Measurements from ENCODE around the gene CEBPE.

Gene CEBPE

GRCh38 chr14:23118506-23119362 is at the start of gene CEBPE:
TSS of gene CEBPE (minus strand) at chr14:23119255. CDS start at chr14:23119091, 164 bp downstream.
- Histone ChIP-seq H3K36me3 (ENCODE audit: control insufficient read depth in 1 of 2, insufficient read depth in 2 of 2, low read length in 2 of 2) (no peaks in the 10 kb centered on the region), H3K9me3 (ENCODE audit: control insufficient read depth in 1 of 2, low read length in 2 of 2) (no peaks in the 10 kb centered on the region), H3K4me3 (ENCODE audit: low read depth in 1 of 2, low read length in 2 of 2) (no peak within 1 kb of the TSS), H3K4me1 (ENCODE audit: control insufficient read depth in 1 of 2, insufficient read depth in 2 of 2, low read length in 2 of 2) (peaks cover 2 to 7% of the 10 kb centered on the region in 2 donors), H3K27me3 (ENCODE audit: low read depth, low read length) (no peaks in the 10 kb centered on the region), H3K27ac (ENCODE audit: low read length) (no peak within 1 kb of the TSS)

- H3K9me3 ChIP-seq (ENCODE audit: control insufficient read depth in 1 of 2, low read length in 2 of 2), result no peaks in the 10 kb centered on the region
- H3K36me3 ChIP-seq (ENCODE audit: control insufficient read depth in 1 of 2, insufficient read depth in 2 of 2, low read length in 2 of 2), result no peaks in the 10 kb centered on the region
- no peaks in the 10 kb centered on the region for H3K27me3 ChIP-seq (ENCODE audit: low read depth, low read length)
- H3K4me1 ChIP-seq (ENCODE audit: control insufficient read depth in 1 of 2, insufficient read depth in 2 of 2, low read length in 2 of 2), result peaks cover 8 to 17% of the 10 kb centered on the region in 2 donors
- peak overlapping the region in 1 of 2 donors; percentile 21 for H3K4me3 ChIP-seq (ENCODE audit: low read depth in 1 of 2, low read length in 2 of 2)
- peak overlapping the region; percentile 40 for H3K27ac ChIP-seq (ENCODE audit: low read length)
Observed at GRCh38 chr14:23168246-23168645, 49.2 kb upstream of the CEBPE start.

GRCh38 chr14:23167116-23167847 is 48.2 kb upstream of the CEBPE start:
- Histone ChIP-seq H3K36me3 (ENCODE audit: control insufficient read depth in 1 of 2, insufficient read depth in 2 of 2, low read length in 2 of 2) (peaks cover 0 to 2% of the 10 kb centered on the region in 2 donors), H3K9me3 (ENCODE audit: control insufficient read depth in 1 of 2, low read length in 2 of 2) (no peaks in the 10 kb centered on the region), H3K4me3 (ENCODE audit: low read depth in 1 of 2, low read length in 2 of 2) (no peak overlapping the region), H3K27ac (ENCODE audit: low read length) (no peak overlapping the region), H3K27me3 (ENCODE audit: low read depth, low read length) (no peaks in the 10 kb centered on the region), H3K4me1 (ENCODE audit: control insufficient read depth in 1 of 2, insufficient read depth in 2 of 2, low read length in 2 of 2) (peaks cover 8 to 16% of the 10 kb centered on the region in 2 donors)

GRCh38 chr14:23164949-23165348 is 45.9 kb upstream of the CEBPE start:
- Histone ChIP-seq H3K27me3 (ENCODE audit: low read depth, low read length) (no peaks in the 10 kb centered on the region), H3K9me3 (ENCODE audit: control insufficient read depth in 1 of 2, low read length in 2 of 2) (no peaks in the 10 kb centered on the region), H3K4me1 (ENCODE audit: control insufficient read depth in 1 of 2, insufficient read depth in 2 of 2, low read length in 2 of 2) (peaks cover 11 to 12% of the 10 kb centered on the region in 2 donors), H3K4me3 (ENCODE audit: low read depth in 1 of 2, low read length in 2 of 2) (no peak overlapping the region), H3K27ac (ENCODE audit: low read length) (no peak overlapping the region), H3K36me3 (ENCODE audit: control insufficient read depth in 1 of 2, insufficient read depth in 2 of 2, low read length in 2 of 2) (peaks cover 0 to 3% of the 10 kb centered on the region in 2 donors)

GRCh38 chr14:23164250-23164649 is 45.2 kb upstream of the CEBPE start:
- Histone ChIP-seq H3K4me3 (ENCODE audit: low read depth in 1 of 2, low read length in 2 of 2) (no peak overlapping the region), H3K27me3 (ENCODE audit: low read depth, low read length) (no peaks in the 10 kb centered on the region), H3K27ac (ENCODE audit: low read length) (peak overlapping the region; percentile 25), H3K4me1 (ENCODE audit: control insufficient read depth in 1 of 2, insufficient read depth in 2 of 2, low read length in 2 of 2) (peaks cover 11 to 12% of the 10 kb centered on the region in 2 donors), H3K36me3 (ENCODE audit: control insufficient read depth in 1 of 2, insufficient read depth in 2 of 2, low read length in 2 of 2) (peaks cover 0 to 3% of the 10 kb centered on the region in 2 donors), H3K9me3 (ENCODE audit: control insufficient read depth in 1 of 2, low read length in 2 of 2) (no peaks in the 10 kb centered on the region)

GRCh38 chr14:23163830-23164229 is 44.8 kb upstream of the CEBPE start:
- H3K4me3 ChIP-seq (ENCODE audit: low read depth in 1 of 2, low read length in 2 of 2), result no peak overlapping the region
- no peaks in the 10 kb centered on the region for H3K9me3 ChIP-seq (ENCODE audit: control insufficient read depth in 1 of 2, low read length in 2 of 2)
- H3K36me3 ChIP-seq (ENCODE audit: control insufficient read depth in 1 of 2, insufficient read depth in 2 of 2, low read length in 2 of 2), result peaks cover 0 to 3% of the 10 kb centered on the region in 2 donors
- H3K27me3 ChIP-seq (ENCODE audit: low read depth, low read length), result no peaks in the 10 kb centered on the region
- H3K27ac ChIP-seq (ENCODE audit: low read length), result peak overlapping the region; percentile 25
- H3K4me1 ChIP-seq (ENCODE audit: control insufficient read depth in 1 of 2, insufficient read depth in 2 of 2, low read length in 2 of 2), result peaks cover 11 to 12% of the 10 kb centered on the region in 2 donors

- Histone ChIP-seq H3K4me1 (ENCODE audit: control insufficient read depth in 1 of 2, insufficient read depth in 2 of 2, low read length in 2 of 2) (peaks cover 4 to 12% of the 10 kb centered on the region in 2 donors), H3K36me3 (ENCODE audit: control insufficient read depth in 1 of 2, insufficient read depth in 2 of 2, low read length in 2 of 2) (peaks cover 0 to 3% of the 10 kb centered on the region in 2 donors), H3K27me3 (ENCODE audit: low read depth, low read length) (no peaks in the 10 kb centered on the region), H3K9me3 (ENCODE audit: control insufficient read depth in 1 of 2, low read length in 2 of 2) (no peaks in the 10 kb centered on the region), H3K4me3 (ENCODE audit: low read depth in 1 of 2, low read length in 2 of 2) (no peak overlapping the region), H3K27ac (ENCODE audit: low read length) (no peak overlapping the region)
Observed at GRCh38 chr14:23162800-23163199, 43.7 kb upstream of the CEBPE start.

GRCh38 chr14:23162005-23162404 is 43.0 kb upstream of the CEBPE start:
- no peak overlapping the region for H3K4me3 ChIP-seq (ENCODE audit: low read depth in 1 of 2, low read length in 2 of 2)
- no peak overlapping the region for H3K27ac ChIP-seq (ENCODE audit: low read length)
- H3K36me3 ChIP-seq (ENCODE audit: control insufficient read depth in 1 of 2, insufficient read depth in 2 of 2, low read length in 2 of 2), result peaks cover 0 to 3% of the 10 kb centered on the region in 2 donors
- peaks cover 0 to 5% of the 10 kb centered on the region in 2 donors for H3K4me1 ChIP-seq (ENCODE audit: control insufficient read depth in 1 of 2, insufficient read depth in 2 of 2, low read length in 2 of 2)
- no peaks in the 10 kb centered on the region for H3K27me3 ChIP-seq (ENCODE audit: low read depth, low read length)
- no peaks in the 10 kb centered on the region for H3K9me3 ChIP-seq (ENCODE audit: control insufficient read depth in 1 of 2, low read length in 2 of 2)

- Histone ChIP-seq H3K4me3 (ENCODE audit: low read depth in 1 of 2, low read length in 2 of 2) (no peak overlapping the region), H3K27me3 (ENCODE audit: low read depth, low read length) (no peaks in the 10 kb centered on the region), H3K4me1 (ENCODE audit: control insufficient read depth in 1 of 2, insufficient read depth in 2 of 2, low read length in 2 of 2) (peaks cover 0 to 4% of the 10 kb centered on the region in 2 donors), H3K27ac (ENCODE audit: low read length) (peak overlapping the region; percentile 69), H3K9me3 (ENCODE audit: control insufficient read depth in 1 of 2, low read length in 2 of 2) (no peaks in the 10 kb centered on the region), H3K36me3 (ENCODE audit: control insufficient read depth in 1 of 2, insufficient read depth in 2 of 2, low read length in 2 of 2) (peaks cover 0 to 3% of the 10 kb centered on the region in 2 donors)
Observed at GRCh38 chr14:23160924-23161522, 42.0 kb upstream of the CEBPE start.

- Histone ChIP-seq H3K4me1 (ENCODE audit: control insufficient read depth in 1 of 2, insufficient read depth in 2 of 2, low read length in 2 of 2) (peaks cover 5 to 19% of the 10 kb centered on the region in 2 donors), H3K9me3 (ENCODE audit: control insufficient read depth in 1 of 2, low read length in 2 of 2) (no peaks in the 10 kb centered on the region), H3K4me3 (ENCODE audit: low read depth in 1 of 2, low read length in 2 of 2) (no peak overlapping the region), H3K36me3 (ENCODE audit: control insufficient read depth in 1 of 2, insufficient read depth in 2 of 2, low read length in 2 of 2) (peaks cover 0 to 3% of the 10 kb centered on the region in 2 donors), H3K27me3 (ENCODE audit: low read depth, low read length) (no peaks in the 10 kb centered on the region), H3K27ac (ENCODE audit: low read length) (no peak overlapping the region)
Observed at GRCh38 chr14:23159532-23159931, 40.5 kb upstream of the CEBPE start.

GRCh38 chr14:23158779-23159178 is 39.7 kb upstream of the CEBPE start:
- H3K4me3 ChIP-seq (ENCODE audit: low read depth in 1 of 2, low read length in 2 of 2), result no peak overlapping the region
- H3K9me3 ChIP-seq (ENCODE audit: control insufficient read depth in 1 of 2, low read length in 2 of 2), result no peaks in the 10 kb centered on the region
- peaks cover 0 to 3% of the 10 kb centered on the region in 2 donors for H3K36me3 ChIP-seq (ENCODE audit: control insufficient read depth in 1 of 2, insufficient read depth in 2 of 2, low read length in 2 of 2)
- H3K4me1 ChIP-seq (ENCODE audit: control insufficient read depth in 1 of 2, insufficient read depth in 2 of 2, low read length in 2 of 2), result peaks cover 5 to 26% of the 10 kb centered on the region in 2 donors
- H3K27me3 ChIP-seq (ENCODE audit: low read depth, low read length), result no peaks in the 10 kb centered on the region
- H3K27ac ChIP-seq (ENCODE audit: low read length), result no peak overlapping the region

Data from muscle layer of duodenum (tissue), 2 donors.